Vagina (tissue), 2 donors: Measurements from ENCODE around the gene GOLGA1.

Experiments
- CTCF ChIP-seq, 3 experiments: fragments of 450-650 bp in 2 of 3; fragments of 200-600 bp in 1 of 3; sonication (generic) in 1 of 3; IDR thresholded peaks; one replicate each; pipeline ENCODE4 v1.5.1; 2017 to 2019; ENCODE audit warnings: antibody characterized with exemption in 3 of 3, mild to moderate bottlenecking in 2 of 3, moderate library complexity in 2 of 3
- POLR2A ChIP-seq, 2 donors: fragments of 450-650 bp; IDR thresholded peaks; one replicate each; pipeline ENCODE4 v1.6.1; 2017; ENCODE audit warnings: antibody characterized with exemption in 2 of 2, mild to moderate bottlenecking in 2 of 2, moderate library complexity in 2 of 2
- POLR2AphosphoS5 ChIP-seq, 2 donors: sonication (generic); formaldehyde crosslinking; IDR thresholded peaks; one replicate each; pipeline ENCODE4 v1.9.0; 2017; ENCODE audit warnings: antibody characterized with exemption in 2 of 2, mild to moderate bottlenecking in 2 of 2, low read depth in 1 of 2; ENCODE audit not compliant: insufficient read depth in 1 of 2

- TF ChIP-seq CTCF (IDR thresholded peaks at IDR 0.05) (no peak), POLR2A (IDR thresholded peaks at IDR 0.05) (no peak), POLR2AphosphoS5 (IDR thresholded peaks at IDR 0.05; ENCODE audit: insufficient read depth in 1 of 2, low read depth in 1 of 2) (no peak)
Measured at GRCh38 chr9:124853605-124854143, 87.2 kb downstream of the GOLGA1 start.
